SKM-1 (cell line): ENCODE measurements around the gene OR4P4.

Source experiments
- DNase-seq: peaks from one replicate; lab custom pipeline; 2025; ENCODE audit not compliant: unreplicated experiment; lab: John Stamatoyannopoulos, UW

Gene OR4P4

GRCh38 chr11:55634813-55635212, at the start of gene OR4P4:
TSS of gene OR4P4 (plus strand) at chr11:55635113.
- DNase-seq, result no peak

- DNase-seq, result no peak
Measured at GRCh38 chr11:55607545-55607944, 27.4 kb upstream of the OR4P4 start, which contains the start of gene OR4C11. TSS of gene OR4C11 (minus strand) at chr11:55607645. CDS start at chr11:55604373, 3,272 bp downstream.

- no peak for DNase-seq
Measured at GRCh38 chr11:55624531-55624930, 10.4 kb upstream of the OR4P4 start.

- DNase-seq, result no peak
Measured at GRCh38 chr11:55648027-55648426, 13.1 kb downstream of the OR4P4 start, which contains the start of gene OR4S2. TSS of gene OR4S2 (plus strand) at chr11:55648327. CDS start at chr11:55650904, 2,577 bp downstream.

- DNase-seq, result no peak
Measured at GRCh38 chr11:55652560-55652959, 17.6 kb downstream of the OR4P4 start.

- no peak for DNase-seq
Measured at GRCh38 chr11:55655096-55655495, 20.2 kb downstream of the OR4P4 start.

GRCh38 chr11:55658031-55658573, 23.2 kb downstream of the OR4P4 start:
- DNase-seq, result no peak

GRCh38 chr11:55658608-55659007, 23.7 kb downstream of the OR4P4 start:
- DNase-seq, result no peak

GRCh38 chr11:55661901-55662300, 27.0 kb downstream of the OR4P4 start, which contains the start of gene OR4C6:
TSS of gene OR4C6 (plus strand) at chr11:55662201. CDS start at chr11:55665167, 2,966 bp downstream.
- no peak for DNase-seq

- DNase-seq, result no peak
Measured at GRCh38 chr11:55669376-55669775, 34.5 kb downstream of the OR4P4 start.

GRCh38 chr11:55673860-55674259, 38.9 kb downstream of the OR4P4 start:
- DNase-seq, result no peak
